HG03139 (cell line): ENCODE results near the gene SLC2A1.

Experiments
- ATAC-seq: cut with Tn5 transposase; IDR thresholded peaks from one replicate; pipeline ENCODE4 v1.9.1; 2021; ENCODE audit not compliant: unreplicated experiment

The SLC2A1 gene

DNA sequence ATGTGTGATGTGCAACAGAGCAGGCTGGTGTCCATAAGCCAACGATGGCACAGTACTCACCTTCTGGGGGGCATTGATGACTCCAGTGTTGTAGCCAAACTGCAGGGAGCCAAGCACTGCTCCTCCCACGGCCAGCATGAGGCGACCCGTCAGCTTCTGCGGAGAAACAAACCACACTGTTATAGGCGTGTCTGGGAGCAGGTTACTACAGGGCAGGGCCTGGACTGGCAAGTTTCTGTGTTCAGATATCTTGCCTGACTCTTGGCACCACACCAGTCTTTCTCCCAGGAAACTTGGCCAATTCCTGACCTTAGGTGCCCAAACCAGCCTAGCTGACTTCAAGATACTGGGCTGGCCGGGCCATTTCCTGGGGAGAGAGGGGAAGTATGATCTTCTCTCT lies 15.5 kb downstream of the SLC2A1 start:
- no peak for ATAC-seq

DNA sequence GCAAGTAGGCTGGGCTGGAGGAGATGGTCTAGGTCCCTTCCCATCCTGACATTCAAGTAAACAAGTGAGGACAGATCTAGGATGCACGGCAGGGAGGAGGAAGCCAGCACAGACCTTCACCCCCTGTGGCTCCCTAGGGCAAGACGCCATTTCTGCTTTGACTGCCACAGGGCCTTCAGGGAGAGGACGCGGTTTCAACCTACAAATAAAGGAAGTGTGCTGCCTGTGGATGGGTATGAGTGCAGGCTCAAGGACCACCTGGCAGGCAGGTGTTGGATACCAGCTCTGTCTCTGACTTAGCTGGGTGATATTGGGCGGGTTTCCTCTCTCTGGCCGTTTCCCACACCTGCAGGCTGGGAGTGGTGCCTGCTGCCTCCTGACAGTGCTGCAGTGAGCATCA lies 16.2 kb downstream of the SLC2A1 start:
- ATAC-seq, result no peak

DNA sequence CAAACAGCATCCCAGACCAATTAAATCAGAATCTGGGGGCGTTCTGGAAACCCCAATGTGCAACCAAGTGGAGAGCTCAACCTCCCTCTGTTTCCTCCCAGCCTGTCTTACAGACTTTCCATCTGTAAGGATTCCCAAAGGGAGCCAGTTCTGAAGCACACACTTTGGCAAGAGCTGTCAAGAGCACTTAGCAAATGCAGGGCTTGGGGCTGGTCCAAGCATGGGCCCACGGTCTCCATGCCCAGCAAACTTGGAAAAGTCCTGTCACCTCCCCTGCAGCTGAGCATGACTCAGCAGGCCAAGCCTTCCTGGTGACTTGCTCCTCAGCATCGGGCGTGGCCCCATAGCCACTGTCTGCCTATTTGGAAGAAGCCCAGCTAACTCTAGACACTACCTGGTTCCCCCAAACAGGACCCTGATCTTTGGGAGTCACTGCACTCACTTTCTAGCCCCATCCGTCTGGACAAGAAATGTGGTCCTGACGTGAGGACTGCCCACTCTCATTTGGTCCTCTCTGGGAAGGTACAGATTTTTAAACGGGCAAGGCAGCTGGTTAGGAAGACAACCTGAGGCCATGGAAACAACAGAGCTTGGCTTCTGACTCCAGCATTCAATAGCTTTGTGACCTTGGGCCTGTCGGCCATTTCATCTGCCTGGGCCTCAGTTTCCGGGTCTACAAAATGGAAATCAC lies 16.9 kb downstream of the SLC2A1 start:
- no peak for ATAC-seq

DNA sequence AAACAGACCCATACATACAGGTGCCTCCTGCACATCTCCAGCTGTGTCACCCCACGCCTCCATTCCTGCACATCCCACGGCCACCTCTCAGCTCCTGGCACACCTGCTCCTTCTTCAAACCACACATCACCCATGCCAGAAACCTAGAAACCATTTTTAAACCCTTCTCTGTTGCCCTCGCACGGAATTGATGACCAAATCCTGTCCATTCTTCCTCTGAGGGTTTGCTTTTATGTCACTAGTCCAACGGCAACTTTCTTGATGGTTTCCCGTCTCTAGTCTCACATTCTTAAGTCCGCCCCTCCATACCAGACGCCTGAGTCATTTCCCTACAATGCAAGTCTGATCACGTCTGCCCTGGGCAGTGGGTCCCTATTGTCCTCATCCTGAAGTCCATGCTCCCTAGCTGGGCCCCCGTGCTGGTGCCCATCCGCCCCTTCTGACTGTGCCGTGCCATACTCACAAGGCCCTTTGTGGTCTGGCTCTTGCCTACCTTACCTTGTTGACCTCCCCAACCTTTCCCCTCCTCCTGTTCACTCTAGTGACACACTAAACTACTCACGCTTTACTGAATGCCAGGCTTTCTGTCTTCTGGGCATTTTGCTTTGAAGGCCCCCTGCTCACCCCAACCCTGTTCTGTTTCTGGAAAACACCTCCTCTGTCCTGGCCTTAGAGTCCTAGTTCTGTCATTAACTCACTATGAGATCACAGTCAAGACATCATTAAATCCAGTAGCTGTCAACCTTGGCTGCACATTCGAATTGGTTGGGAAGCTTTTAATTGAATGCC lies 17.6 kb downstream of the SLC2A1 start:
- no peak for ATAC-seq

DNA sequence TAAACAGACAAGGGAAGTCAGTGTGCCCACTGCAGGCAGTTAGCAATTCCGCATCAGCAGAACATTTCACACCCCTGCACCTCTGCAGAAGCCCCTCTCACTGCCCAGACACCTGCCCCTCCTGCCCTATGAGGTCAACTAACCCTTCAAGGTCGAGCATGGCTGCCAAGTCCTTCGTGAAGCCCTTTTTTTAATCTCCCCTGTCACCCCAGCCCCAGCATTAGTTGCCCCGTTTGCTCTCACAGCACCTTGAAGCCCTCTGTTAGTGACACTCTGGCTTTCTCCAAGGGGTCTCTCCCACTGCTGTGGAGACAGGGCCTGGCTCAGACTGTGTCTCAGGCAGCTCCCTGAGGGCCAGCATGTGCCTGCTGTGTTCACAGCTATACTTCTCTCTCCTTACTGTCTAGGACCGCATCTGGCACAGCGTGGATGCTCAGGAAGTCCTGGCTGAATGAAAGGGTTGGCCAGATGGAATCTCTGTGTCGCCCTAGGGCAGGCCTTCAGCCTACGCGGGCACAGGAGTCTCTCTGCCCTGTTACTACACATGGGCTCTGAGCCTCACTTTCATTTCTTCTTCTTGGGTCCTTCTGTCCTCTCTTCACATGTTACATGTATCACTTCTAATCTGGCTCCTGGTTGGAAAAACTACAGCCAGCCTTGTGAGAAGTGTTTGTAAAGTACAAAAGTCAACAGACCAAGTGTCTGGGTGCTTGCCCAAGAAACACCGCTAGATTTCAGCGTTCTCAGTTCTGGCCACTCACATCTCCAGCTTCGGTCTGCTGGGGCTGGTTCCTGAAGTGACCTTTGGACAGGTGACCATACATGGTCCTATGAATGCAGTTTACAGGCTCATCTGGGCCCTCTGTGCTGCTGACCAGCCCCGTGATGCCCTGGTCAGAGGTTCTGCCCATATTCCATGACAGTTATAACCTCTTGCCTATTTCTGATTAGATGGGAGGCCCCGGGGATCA lies 19.7 kb downstream of the SLC2A1 start:
- ATAC-seq, result no peak

DNA sequence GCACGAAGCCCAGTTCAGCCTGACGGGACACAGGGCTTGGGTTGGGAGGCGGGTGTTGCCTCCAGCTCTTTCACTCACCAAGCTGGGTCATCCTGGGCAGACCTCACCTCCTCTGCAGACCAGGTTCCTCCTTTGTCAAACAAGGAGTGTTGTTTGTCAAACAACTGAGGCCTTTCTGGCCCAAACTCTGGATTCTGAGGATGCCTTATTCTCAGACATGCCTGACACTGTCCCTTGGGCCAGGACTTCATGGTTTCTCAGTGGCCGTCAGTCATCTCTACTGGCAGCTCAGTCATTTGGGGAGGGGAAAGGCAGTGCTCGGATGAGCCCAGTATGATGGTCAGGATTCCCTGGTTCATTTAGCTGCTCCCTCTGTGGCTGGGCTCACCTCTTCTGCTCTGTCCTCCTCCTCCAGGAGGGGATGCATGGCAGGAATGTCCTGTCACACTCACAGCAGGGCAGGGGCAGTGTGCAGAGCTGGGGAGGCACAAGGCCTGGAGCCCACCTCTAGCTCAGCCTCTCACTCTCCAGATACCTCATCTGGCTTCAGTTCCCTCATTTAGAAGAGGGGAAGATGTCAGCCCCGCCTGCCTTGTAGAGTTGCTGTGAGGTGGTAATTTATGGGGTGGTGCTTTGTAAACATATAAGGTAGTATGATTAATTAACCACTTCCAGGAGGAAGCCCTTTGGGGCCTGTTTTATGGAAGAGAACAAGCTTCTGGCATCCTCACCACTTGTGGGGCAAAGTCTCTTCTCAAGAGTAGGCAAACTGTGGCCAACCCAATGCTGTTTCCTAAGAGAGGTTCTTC lies 20.6 kb downstream of the SLC2A1 start:
- ATAC-seq, result no peak

DNA sequence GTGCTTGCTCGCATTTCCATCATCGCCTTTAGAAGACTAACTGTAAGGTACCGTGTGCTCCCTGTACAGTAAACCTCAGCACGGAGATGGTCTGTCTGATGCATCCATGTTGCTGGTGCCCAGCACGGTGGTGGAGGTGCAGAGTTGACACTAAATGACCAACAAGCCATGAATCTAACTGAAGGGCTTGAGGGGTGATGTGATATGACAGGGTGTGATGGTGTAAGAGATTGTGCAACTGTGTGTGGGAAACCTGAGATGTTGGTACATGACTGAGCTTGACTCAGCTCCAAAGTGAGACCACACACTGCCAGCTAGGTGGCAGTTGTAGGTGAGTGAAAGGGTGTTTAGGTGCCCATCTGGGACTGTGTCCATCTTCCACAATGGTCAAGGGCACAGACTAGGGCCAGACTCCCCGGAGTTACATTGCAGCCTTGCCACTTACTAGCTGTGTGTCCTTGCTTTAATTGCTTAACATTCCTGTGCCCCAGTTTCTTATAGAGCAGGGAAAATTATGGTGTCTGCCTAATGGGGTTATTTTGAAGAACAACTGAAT lies 21.4 kb downstream of the SLC2A1 start:
- no peak for ATAC-seq

DNA sequence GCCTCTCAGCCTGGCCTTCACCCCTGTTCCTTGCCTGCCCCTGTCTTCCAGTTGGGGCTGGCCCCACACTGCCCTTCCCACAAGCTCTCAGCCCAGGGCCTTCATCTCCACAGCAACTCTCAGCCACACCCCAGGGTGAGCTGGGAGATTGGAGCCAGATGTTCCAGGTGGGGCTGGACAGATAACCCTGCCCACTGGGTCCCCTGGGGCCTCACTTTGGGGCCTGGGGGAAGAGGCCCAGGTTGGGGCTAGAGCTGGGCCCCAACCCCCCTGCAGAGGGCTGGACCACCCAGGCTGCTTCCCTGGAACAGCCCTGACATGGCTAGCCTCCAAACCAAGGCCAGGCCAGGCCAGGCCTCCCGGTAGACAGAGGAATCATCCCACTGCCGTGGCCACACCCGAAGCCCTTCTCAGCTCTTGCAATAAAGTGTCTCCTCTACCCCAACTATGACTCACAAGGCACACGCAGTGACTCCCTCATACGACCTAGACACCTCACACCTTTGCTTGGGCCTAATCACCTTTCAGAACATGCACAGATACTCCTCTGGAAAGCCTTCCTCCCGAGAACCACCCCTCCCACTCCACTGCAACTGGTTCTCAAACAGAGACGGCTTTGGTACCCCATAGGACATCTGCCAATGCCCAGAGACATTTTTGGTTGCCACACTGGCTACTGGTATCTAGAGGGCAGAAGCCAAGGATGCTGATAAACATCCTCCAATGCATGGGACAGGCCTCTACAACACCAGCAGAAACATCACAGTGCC lies 22.2 kb downstream of the SLC2A1 start:
- no peak for ATAC-seq

DNA sequence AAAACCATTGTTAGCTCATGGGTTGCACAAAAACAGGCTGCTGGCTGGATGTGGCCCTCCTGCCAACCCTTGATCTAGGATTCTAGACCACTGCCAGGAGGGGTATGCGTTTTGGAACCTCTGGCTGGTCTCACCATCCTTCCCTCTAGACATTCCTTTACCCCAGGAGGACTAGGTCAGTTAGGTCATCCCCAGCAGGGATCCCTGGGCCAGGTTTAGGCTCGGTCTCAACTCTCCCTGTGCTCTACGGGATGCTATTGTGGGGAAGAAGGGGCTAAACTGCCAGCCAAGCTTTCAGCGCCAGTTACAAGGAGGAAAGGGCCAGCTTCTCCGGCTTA lies 22.7 kb downstream of the SLC2A1 start:
- no peak for ATAC-seq

DNA sequence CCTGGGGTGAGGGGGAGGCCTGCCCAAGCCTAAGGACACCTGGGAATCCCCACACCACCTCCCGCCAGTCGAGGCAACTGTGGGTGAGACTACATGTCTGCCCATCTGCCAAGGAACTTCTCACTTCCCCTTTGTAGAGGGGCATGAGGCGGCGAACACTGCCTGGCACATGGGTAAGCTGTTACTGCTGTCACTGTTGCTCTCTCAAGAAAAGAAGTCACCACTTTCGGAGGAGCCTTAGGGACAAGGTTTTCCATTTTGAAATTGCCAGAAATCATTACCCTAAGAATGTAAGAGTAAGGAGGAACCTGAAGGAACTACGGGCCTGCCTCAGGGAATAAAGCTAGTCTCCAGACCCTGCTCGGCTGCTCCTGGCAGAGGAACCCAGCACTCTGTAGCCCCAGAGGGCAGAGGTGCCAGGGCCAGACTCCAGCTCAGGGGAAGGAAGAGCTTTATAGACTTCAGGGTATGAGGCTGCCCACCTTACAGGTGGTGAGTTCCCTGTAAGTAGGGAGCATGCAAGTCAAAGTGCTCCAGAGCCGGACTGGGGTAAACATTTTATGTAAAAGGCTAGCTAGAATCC lies 23.3 kb downstream of the SLC2A1 start:
- ATAC-seq, result no peak

DNA sequence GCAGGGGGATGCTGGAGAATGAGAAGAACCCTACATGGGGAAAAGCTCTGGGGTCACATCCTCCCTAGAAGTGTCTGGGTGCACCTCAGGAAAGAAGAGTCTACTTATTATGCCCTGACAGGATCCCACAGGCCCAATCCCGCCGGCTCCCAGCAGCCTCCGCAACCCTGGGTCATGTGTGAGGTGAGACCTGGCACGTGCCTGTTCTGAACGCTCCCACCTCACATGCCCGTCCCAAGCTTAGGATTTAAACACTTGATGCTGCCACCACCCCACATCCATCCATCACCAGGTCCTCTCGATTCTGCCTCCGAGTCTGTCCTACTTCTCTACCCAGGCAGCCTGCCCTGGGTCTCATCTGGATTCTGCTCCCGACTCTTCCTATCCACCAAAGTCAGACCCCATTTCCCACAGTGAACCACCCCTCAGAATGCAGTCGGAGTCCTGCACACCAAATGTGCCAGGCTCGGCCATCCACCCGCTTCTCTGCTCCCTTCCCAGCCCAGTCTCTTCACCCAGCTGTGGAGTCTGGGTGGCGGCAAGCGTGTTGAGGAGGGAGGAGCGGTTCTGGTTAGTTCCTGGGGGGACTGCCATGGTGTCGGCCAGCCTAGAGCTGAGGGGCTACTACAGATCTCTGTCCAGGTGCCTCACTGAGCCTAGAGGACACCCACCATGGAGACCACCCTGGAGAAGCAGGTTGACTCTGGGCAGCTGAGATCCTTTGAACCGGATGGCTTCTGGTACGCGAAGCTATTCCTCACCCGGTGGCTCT lies 23.9 kb downstream of the SLC2A1 start:
- no peak for ATAC-seq

DNA sequence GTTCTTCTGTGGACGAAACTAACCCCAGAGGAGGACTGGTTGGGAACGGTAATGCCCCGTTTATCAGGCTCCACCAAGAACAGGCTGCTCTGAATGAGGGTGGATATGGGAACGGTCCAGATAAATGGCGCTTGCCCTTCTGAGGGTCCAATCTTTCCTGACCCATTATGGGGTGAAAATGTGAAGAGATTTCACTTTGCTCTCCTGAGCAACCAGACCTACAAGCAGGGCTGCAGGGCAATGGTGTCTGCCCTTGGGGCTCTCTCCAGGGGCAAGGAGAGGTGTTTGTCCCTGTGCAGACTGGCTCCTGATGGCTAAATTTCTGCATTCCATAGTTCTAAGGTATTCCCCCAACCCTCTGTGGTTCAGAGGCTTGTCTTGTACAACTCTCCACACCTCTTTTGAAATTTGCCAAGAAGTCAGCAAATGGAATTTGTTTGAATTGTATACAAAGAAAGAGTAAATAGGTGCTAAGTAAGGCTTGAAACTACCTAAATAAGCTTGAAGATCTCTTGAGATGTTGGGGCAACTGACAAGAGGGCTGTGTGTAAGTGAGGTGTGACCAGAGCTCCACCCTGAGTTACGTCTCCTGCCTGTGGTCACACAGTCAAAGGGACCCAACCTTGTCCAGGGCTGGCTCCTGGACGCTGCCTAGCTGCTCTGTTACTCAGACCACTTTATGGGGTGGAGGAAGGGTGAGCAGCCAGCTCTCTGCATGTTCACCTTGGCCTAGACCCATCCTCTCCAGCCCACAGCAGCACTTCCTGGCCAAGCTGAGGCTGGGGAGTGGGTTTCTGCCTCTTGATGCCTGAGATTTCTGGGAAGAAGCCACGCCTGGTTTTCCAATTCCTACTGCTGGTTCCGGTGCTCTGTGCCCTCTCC lies 24.8 kb downstream of the SLC2A1 start:
- no peak for ATAC-seq

DNA sequence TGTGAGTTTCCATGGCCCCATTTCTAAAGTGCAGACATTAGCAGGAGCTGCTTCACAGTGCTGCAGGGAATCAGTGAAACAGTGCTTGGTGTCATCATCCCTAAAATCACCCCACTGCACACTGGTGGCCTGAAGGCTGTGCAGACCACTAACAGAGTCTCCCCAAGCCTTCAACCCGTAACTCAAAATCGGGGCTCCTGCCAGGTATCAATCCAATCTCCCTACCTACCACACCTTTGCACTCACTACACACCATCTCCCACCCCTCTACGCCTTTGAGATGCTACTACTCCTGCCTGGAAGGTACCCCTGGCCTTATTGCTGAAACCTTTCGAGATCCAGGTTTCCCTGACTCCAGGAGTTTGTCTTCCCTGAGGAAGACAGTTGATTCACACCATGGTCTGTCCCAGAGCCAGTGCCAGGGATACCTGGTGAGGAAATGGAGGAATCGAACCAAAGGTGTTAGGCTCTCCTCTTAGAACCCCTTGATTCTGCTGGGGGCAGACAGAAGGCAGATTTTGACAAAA lies 25.5 kb downstream of the SLC2A1 start:
- no peak for ATAC-seq

DNA sequence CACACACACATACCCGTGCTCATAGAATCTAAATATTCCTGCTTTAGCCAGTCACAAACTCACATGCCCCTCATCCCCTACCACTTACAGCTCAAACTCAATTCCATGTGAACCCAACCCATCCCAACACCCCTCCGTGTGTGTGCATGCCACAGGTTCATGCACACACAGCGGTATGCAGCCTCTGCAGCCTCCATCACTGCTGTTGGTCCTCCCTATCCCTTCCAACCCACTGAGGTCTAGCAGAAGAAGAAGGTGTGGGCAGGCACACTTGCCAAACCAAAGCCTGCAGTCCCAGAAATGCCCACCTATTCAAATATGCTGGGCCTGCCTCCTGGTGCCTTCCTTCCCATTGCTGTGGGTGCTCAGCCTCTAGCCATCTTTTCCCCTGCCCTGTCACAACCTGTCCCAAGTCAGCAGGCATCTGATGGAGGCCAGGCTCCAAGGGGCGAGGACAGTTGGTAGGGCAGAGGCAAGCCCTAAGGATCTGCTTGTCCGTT lies 26.2 kb downstream of the SLC2A1 start:
- no peak for ATAC-seq

DNA sequence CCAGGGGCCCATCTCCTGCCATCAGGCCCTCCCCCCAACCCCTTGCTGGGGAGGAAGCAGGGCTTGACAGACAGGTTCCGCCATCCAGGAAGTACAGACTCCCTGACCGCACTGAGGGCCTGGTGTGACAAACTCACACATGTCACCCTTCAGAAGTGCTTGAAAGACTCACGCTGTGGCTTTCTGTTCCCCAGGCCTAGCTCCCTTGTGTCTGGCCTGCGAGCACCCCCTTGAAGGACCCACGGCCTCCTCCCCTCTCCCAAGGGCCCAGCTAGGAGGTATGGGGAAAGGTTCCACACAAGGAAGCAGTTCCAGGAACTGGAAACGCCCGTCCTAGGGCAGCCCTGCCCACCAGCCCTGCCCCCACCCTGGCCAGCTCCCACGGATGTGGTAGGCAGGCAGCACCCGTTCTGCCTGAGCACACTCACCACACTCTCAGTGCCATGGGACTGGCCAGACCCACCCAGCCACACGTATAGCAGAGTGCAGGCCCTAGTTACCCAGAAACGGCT lies 26.7 kb downstream of the SLC2A1 start:
- peak; percentile 49 for ATAC-seq

DNA sequence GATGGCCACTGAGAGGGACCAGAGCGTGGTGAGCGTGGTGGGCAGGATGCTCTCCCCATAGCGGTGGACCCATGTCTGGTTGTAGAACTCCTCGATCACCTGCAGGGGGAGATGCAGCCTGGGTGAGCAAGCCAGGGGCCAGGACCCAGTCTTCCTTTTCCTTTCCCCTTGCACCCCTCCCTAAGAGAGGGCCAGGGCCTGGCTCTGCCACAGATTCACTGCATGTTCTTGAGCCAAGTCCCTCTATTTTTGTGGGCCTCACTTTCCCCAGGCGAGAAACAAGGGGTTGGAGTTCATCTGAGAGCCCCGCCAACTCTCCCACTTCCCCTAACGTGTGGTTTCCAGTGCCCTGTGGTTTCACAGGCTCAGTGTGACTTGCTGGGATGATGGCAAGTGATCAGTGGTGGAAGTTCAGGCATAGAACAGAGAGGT lies 27.5 kb downstream of the SLC2A1 start:
- no peak for ATAC-seq
